ENCODE data around the gene LYZ. TPM values are rescaled to one million over a fixed set of nuclear protein-coding genes. Genes with fewer than 3 reads are reported as not detected.

LYZ gene
- polyA plus RNA-seq, 1 donor (not counting 4 experiments of a cell fraction or from before 2014, with no cell fraction given) = not detected

- FAIRE-seq = no peak
Measured at GRCh38 chr12:69345742-69346141, 2.4 kb upstream of the LYZ start.

GRCh38 chr12:69350002-69350626 is 1.9 kb downstream of the LYZ start:
- Histone ChIP-seq H3K4me1 (ENCODE audit: control insufficient read depth, extremely low read depth, insufficient read depth, low read length) (no peaks in the 10 kb centered on the region), H4K20me1 (ENCODE audit: control insufficient read depth, extremely low read depth, insufficient read depth, low read length) (no peaks in the 10 kb centered on the region), H3K27me3 (ENCODE audit: control insufficient read depth, extremely low read depth, insufficient read depth, low read length) (no peaks in the 10 kb centered on the region), H3K79me2 (ENCODE audit: control insufficient read depth, insufficient read depth, low read length) (no peaks in the 10 kb centered on the region), H2AFZ (ENCODE audit: control insufficient read depth, low read length) (no peak overlapping the region), H3K9me3 (ENCODE audit: control insufficient read depth, low read depth, low read length) (no peaks in the 10 kb centered on the region), H3K9ac (ENCODE audit: control insufficient read depth, extremely low read depth, insufficient read depth, low read length) (no peak overlapping the region), H3K27ac (ENCODE audit: control insufficient read depth, insufficient read depth, low read length) (no peak overlapping the region), H3K9me1 (ENCODE audit: control insufficient read depth, extremely low read depth, insufficient read depth, low read length) (no peaks in the 10 kb centered on the region), H3K4me2 (ENCODE audit: control insufficient read depth, extremely low read depth, insufficient read depth, low read depth, low read length) (no peak overlapping the region), H3K36me3 (ENCODE audit: control insufficient read depth in 2 of 2, extremely low read depth in 1 of 2, insufficient read depth in 2 of 2, low read length in 2 of 2) (no peaks in the 10 kb centered on the region), H3K4me3 (ENCODE audit: control insufficient read depth in 2 of 3, extremely low read depth in 1 of 3, insufficient read depth in 2 of 3, low read depth in 1 of 3, low read length in 3 of 3) (no peak overlapping the region)
- TF ChIP-seq EZH2 (IDR thresholded peaks at IDR 0.05; ENCODE audit: low read length) (no peak), CTCF (optimal IDR thresholded peaks at IDR 0.05 in 1 of 3, IDR thresholded peaks at IDR 0.05 in 1 of 3, conservative IDR thresholded peaks at IDR 0.05 in 1 of 3; ENCODE audit: extremely low read depth in 1 of 3, insufficient read depth in 2 of 3, low read length in 3 of 3) (no peak)
- DNase-seq (ENCODE audit: low read depth, low spot score) (no peak), FAIRE-seq (no peak)
- dilution Hi-C loops (cut with MboI; ENCODE audit: extremely low pct_ligation_motif_present, low sequenced_read_pairs) = no loop called here

More at GRCh38 chr12:69345742-69346141, 2.4 kb upstream of the LYZ start:
- no peak for TF ChIP-seq CTCF (optimal IDR thresholded peaks at IDR 0.05 in 1 of 3, IDR thresholded peaks at IDR 0.05 in 1 of 3, conservative IDR thresholded peaks at IDR 0.05 in 1 of 3; ENCODE audit: extremely low read depth in 1 of 3, insufficient read depth in 2 of 3, low read length in 3 of 3)
- no peak for TF ChIP-seq EZH2 (IDR thresholded peaks at IDR 0.05; ENCODE audit: low read length)
- Histone ChIP-seq H2AFZ (ENCODE audit: control insufficient read depth, low read length) (no peak overlapping the region), H3K9me1 (ENCODE audit: control insufficient read depth, extremely low read depth, insufficient read depth, low read length) (no peaks in the 10 kb centered on the region), H3K27ac (ENCODE audit: control insufficient read depth, insufficient read depth, low read length) (no peak overlapping the region), H3K27me3 (ENCODE audit: control insufficient read depth, extremely low read depth, insufficient read depth, low read length) (no peaks in the 10 kb centered on the region), H3K9ac (ENCODE audit: control insufficient read depth, extremely low read depth, insufficient read depth, low read length) (no peak overlapping the region), H3K4me3 (ENCODE audit: control insufficient read depth in 2 of 3, extremely low read depth in 1 of 3, insufficient read depth in 2 of 3, low read depth in 1 of 3, low read length in 3 of 3) (no peak overlapping the region), H3K4me1 (ENCODE audit: control insufficient read depth, extremely low read depth, insufficient read depth, low read length) (no peaks in the 10 kb centered on the region), H3K9me3 (ENCODE audit: control insufficient read depth, low read depth, low read length) (no peaks in the 10 kb centered on the region), H3K79me2 (ENCODE audit: control insufficient read depth, insufficient read depth, low read length) (no peaks in the 10 kb centered on the region), H3K4me2 (ENCODE audit: control insufficient read depth, extremely low read depth, insufficient read depth, low read depth, low read length) (no peak overlapping the region), H4K20me1 (ENCODE audit: control insufficient read depth, extremely low read depth, insufficient read depth, low read length) (no peaks in the 10 kb centered on the region), H3K36me3 (ENCODE audit: control insufficient read depth in 2 of 2, extremely low read depth in 1 of 2, insufficient read depth in 2 of 2, low read length in 2 of 2) (no peaks in the 10 kb centered on the region)
- dilution Hi-C loops (cut with MboI; ENCODE audit: extremely low pct_ligation_motif_present, low sequenced_read_pairs) = no loop called here
- DNase-seq (ENCODE audit: low read depth, low spot score) = no peak

Measured in keratinocyte (primary cell).